H1 (cell line): ENCODE measurements around the gene RHBDL2. TPM values are rescaled to one million over a fixed set of nuclear protein-coding genes. Genes with fewer than 3 reads are reported as not detected.

Experiments
- CTCF ChIA-PET: fragments of 300-600 bp; sonication (Branson Sonifier 250); formaldehyde crosslinking; loops from one replicate; lab custom pipeline; 2021; ENCODE audit not compliant: partially characterized antibody; lab: Charles Lee
- POLR2A ChIA-PET: fragments of 300-600 bp; sonication (Branson Sonifier 250); formaldehyde crosslinking; loops from one replicate; lab custom pipeline; 2021; ENCODE audit warnings: inconsistent platforms; ENCODE audit not compliant: partially characterized antibody; lab: Charles Lee
- DNase-seq, 2 experiments: peaks; one replicate each; pipeline versions ENCODE4 v3.0.0 to v3.0.0-alpha.2; 2010 to 2022; ENCODE audit warnings: low spot score in 2 of 2, low read depth in 1 of 2, mixed read lengths in 1 of 2
- FAIRE-seq: peaks from 2 replicates; lab custom pipeline; 2011; peaks lifted over from hg19 to GRCh38; lab: Jason Lieb, UNC
- H2AFZ ChIP-seq: 2 replicates; pipeline ENCODE4 v1.8.1; 2012; ENCODE audit warnings: low read length, inconsistent platforms
- H2AK5ac ChIP-seq: 2 replicates; pipeline ENCODE4 v1.6.1; 2013; ENCODE audit warnings: low read depth, low read length
- H2BK120ac ChIP-seq: replicated peaks from 2 replicates; pipeline ENCODE3; 2013; ENCODE audit warnings: low read depth, low read length, inconsistent platforms
- H2BK12ac ChIP-seq: 2 replicates; pipeline ENCODE4 v1.6.1; 2013; ENCODE audit warnings: low read depth, low read length
- H2BK15ac ChIP-seq: 2 replicates; pipeline ENCODE4 v1.6.1; 2013; ENCODE audit warnings: low read length
- H2BK20ac ChIP-seq: 2 replicates; pipeline ENCODE4 v1.6.1; 2013; ENCODE audit warnings: low read length
- H2BK5ac ChIP-seq: 2 replicates; pipeline ENCODE4 v1.6.1; 2013; ENCODE audit warnings: low read depth, low read length
- H3K14ac ChIP-seq: 2 replicates; pipeline ENCODE4 v1.6.1; 2013; ENCODE audit warnings: inconsistent platforms; ENCODE audit not compliant: insufficient read length
- H3K18ac ChIP-seq: 2 replicates; pipeline ENCODE4 v1.6.1; 2013; ENCODE audit warnings: low read length; ENCODE audit errors: extremely low read depth
- H3K23ac ChIP-seq: 2 replicates; pipeline ENCODE4 v1.6.1; 2013; ENCODE audit warnings: inconsistent platforms; ENCODE audit not compliant: insufficient read length
- H3K23me2 ChIP-seq: 2 replicates; pipeline ENCODE4 v1.6.1; 2013; ENCODE audit warnings: low read depth, low read length
- H3K27ac ChIP-seq: 2 replicates; pipeline ENCODE4 v1.6.1; 2011; ENCODE audit warnings: low read depth, low read length, inconsistent platforms
- H3K27me3 ChIP-seq, 4 experiments: replicated peaks in 1 of 4; 1 replicate in 1 of 4; 2 replicates in 3 of 4; pipeline versions ENCODE4 v1.6.1 to v1.8.1; 2011 to 2013; ENCODE audit warnings: low read length in 3 of 4, mild to moderate bottlenecking in 3 of 4, inconsistent platforms in 2 of 4, mixed read lengths in 2 of 4, moderate library complexity in 1 of 4; ENCODE audit not compliant: control insufficient read depth in 3 of 4, insufficient read depth in 3 of 4; ENCODE audit errors: extremely low read depth in 1 of 4
- H3K36me3 ChIP-seq, 4 experiments: 2 replicates each; pipeline versions ENCODE4 v1.6.1 to v1.8.1; 2011 to 2013; ENCODE audit warnings: mild to moderate bottlenecking in 4 of 4, low read length in 3 of 4, moderate library complexity in 2 of 4, control low read depth in 1 of 4, inconsistent platforms in 1 of 4; ENCODE audit not compliant: insufficient read depth in 4 of 4, control insufficient read depth in 2 of 4
- H3K4ac ChIP-seq: replicated peaks from 2 replicates; pipeline ENCODE3; 2013; ENCODE audit warnings: low read length, low read depth, mixed read lengths, inconsistent platforms; ENCODE audit not compliant: insufficient read length
- H3K4me1 ChIP-seq, 4 experiments: replicated peaks in 1 of 4; 1 replicate in 1 of 4; 2 replicates in 3 of 4; pipeline versions ENCODE4 v1.6.1 to v1.8.1; 2011 to 2013; ENCODE audit warnings: low read length in 3 of 4, inconsistent platforms in 2 of 4, mixed read lengths in 1 of 4; ENCODE audit not compliant: insufficient read depth in 4 of 4, control insufficient read depth in 3 of 4
- H3K4me2 ChIP-seq, 2 experiments: 2 replicates each; pipeline versions ENCODE4 v1.6.1 to v1.8.1; 2011 to 2013; ENCODE audit warnings: low read depth in 2 of 2, low read length in 2 of 2, control low read depth in 1 of 2, inconsistent platforms in 1 of 2, mild to moderate bottlenecking in 1 of 2; ENCODE audit not compliant: insufficient read depth in 1 of 2
- H3K4me3 ChIP-seq, 4 experiments: fragments of 200-600, 300-600 bp in 1 of 4; sonication (generic), shearing (Covaris generic), sonication (Bioruptor Twin) in 1 of 4; 2 replicates each; pipeline versions ENCODE4 v1.5.1 to v1.8.1; 2011 to 2016; ENCODE audit warnings: low read length in 4 of 4, low read depth in 3 of 4, control low read depth in 2 of 4, inconsistent platforms in 2 of 4, mild to moderate bottlenecking in 2 of 4, mixed read lengths in 1 of 4, moderate library complexity in 1 of 4; ENCODE audit not compliant: insufficient read depth in 2 of 4; ENCODE audit errors: extremely low read depth in 1 of 4
- H3K56ac ChIP-seq: replicated peaks from 2 replicates; pipeline ENCODE3; 2013; ENCODE audit warnings: low read depth, mild to moderate bottlenecking, mixed read lengths, low read length, inconsistent platforms; ENCODE audit not compliant: insufficient read length
- H3K79me1 ChIP-seq: 2 replicates; pipeline ENCODE4 v1.6.1; 2013; ENCODE audit warnings: low read depth, low read length, control low read depth
- H3K79me2 ChIP-seq, 2 experiments: 2 replicates each; pipeline versions ENCODE4 v1.6.1 to v1.8.1; 2012 to 2013; ENCODE audit warnings: low read length in 2 of 2, mild to moderate bottlenecking in 2 of 2, inconsistent platforms in 1 of 2; ENCODE audit not compliant: insufficient read depth in 2 of 2, control insufficient read depth in 1 of 2
- H3K9ac ChIP-seq, 4 experiments: replicated peaks in 1 of 4; 1 replicate in 1 of 4; 2 replicates in 3 of 4; pipeline versions ENCODE4 v1.6.1 to v1.8.1; 2011 to 2013; ENCODE audit warnings: low read depth in 3 of 4, low read length in 3 of 4, control low read depth in 2 of 4, mild to moderate bottlenecking in 2 of 4, moderate library complexity in 2 of 4, inconsistent platforms in 1 of 4; ENCODE audit errors: extremely low read depth in 1 of 4
- H3K9me3 ChIP-seq, 2 experiments: 2 replicates each; pipeline versions ENCODE4 v1.6.1 to v1.8.1; 2012 to 2013; ENCODE audit warnings: mild to moderate bottlenecking in 2 of 2, moderate library complexity in 2 of 2, control low read depth in 1 of 2, inconsistent platforms in 1 of 2, low read depth in 1 of 2, low read length in 1 of 2, mixed read lengths in 1 of 2; ENCODE audit not compliant: insufficient read depth in 2 of 2
- H4K20me1 ChIP-seq, 2 experiments: replicated peaks in 1 of 2; 2 replicates each; pipeline versions ENCODE3 to v1.8.1; 2011 to 2013; ENCODE audit warnings: inconsistent platforms in 2 of 2, low read length in 2 of 2, mild to moderate bottlenecking in 1 of 2; ENCODE audit not compliant: insufficient read depth in 2 of 2, control insufficient read depth in 1 of 2
- H4K5ac ChIP-seq: 2 replicates; pipeline ENCODE4 v1.6.1; 2013; ENCODE audit warnings: low read length, low read depth, mixed read lengths, inconsistent platforms; ENCODE audit not compliant: insufficient read length
- H4K8ac ChIP-seq: 2 replicates; pipeline ENCODE4 v1.8.0; 2013; ENCODE audit warnings: mild to moderate bottlenecking, moderate library complexity, low read length, inconsistent platforms; ENCODE audit not compliant: insufficient read depth; ENCODE audit errors: extremely low read depth
- H4K91ac ChIP-seq: replicated peaks from 2 replicates; pipeline ENCODE3; 2013; ENCODE audit warnings: low read length, mixed read lengths, inconsistent platforms; ENCODE audit not compliant: insufficient read length
- CBX8 ChIP-seq: fragments of 300-800, 300-1000 bp; sonication (generic); IDR thresholded peaks from 2 replicates; pipeline ENCODE4 v1.7.1; 2016; ENCODE audit warnings: low read depth, low read length, borderline replicate concordance
- CEBPB ChIP-seq: IDR thresholded peaks from 2 replicates; pipeline ENCODE4 v1.6.1; 2012; ENCODE audit warnings: low read depth, low read length
- EGR1 ChIP-seq: IDR thresholded peaks from 2 replicates; pipeline ENCODE4 v1.6.1; 2011; ENCODE audit warnings: low read depth, low read length, borderline replicate concordance
- GABPA ChIP-seq: IDR thresholded peaks from 2 replicates; pipeline ENCODE4 v1.6.1; 2011; ENCODE audit warnings: mild to moderate bottlenecking, low read length, moderate library complexity, borderline replicate concordance; ENCODE audit not compliant: insufficient read depth
- NANOG ChIP-seq: IDR thresholded peaks from 2 replicates; pipeline ENCODE4 v1.6.1; 2011; ENCODE audit warnings: low read length, low read depth, mild to moderate bottlenecking, inconsistent platforms; ENCODE audit not compliant: insufficient read depth, poor library complexity, severe bottlenecking
- SRF ChIP-seq: IDR thresholded peaks from 2 replicates; pipeline ENCODE4 v1.6.1; 2011; ENCODE audit warnings: mild to moderate bottlenecking, low read depth, low read length, moderate library complexity
- WGBS, 2 experiments: shearing (Covaris generic) in 1 of 2; methylation state at CpG; one replicate each; pipeline versions ENCODE4 v1.1.6 to v1.1.7; 2013 to 2015; ENCODE audit warnings: low lambda C conversion rate in 2 of 2, mixed read lengths in 2 of 2, inconsistent platforms in 1 of 2, low coverage in 1 of 2, missing lambda C conversion rate in 1 of 2; ENCODE audit not compliant: insufficient replicate concordance in 2 of 2, insufficient coverage in 1 of 2, insufficient read length in 1 of 2; ENCODE audit errors: extremely low coverage in 1 of 2, missing lambda C conversion rate in 1 of 2; 5-methylcytosine and 5-hydroxymethylcytosine counted together
- polyA plus RNA-seq, 7 experiments: library from polyadenylated mRNA; depleted of rRNA in 3 of 7; stranded (reverse) in 5 of 7; unstranded in 2 of 7; fragments of >200 nt in 5 of 7; fragments of 200-250 nt in 2 of 7; gene quantifications; 1 replicate in 5 of 7; 2 replicates in 1 of 7; 4 replicates in 1 of 7; pipeline versions ENCODE4 v1.2.1 to v1.2.3, GENCODE V29; 2011 to 2013; ENCODE audit warnings: missing spikeins in 2 of 7, mixed read lengths in 2 of 7
- total RNA-seq: library from RNA; stranded (reverse); fragmentation: NEBNext Ultra II Directional; extraction: Animal tissue kit (Norgen Biotek cat#: 25700); gene quantifications from 2 replicates; pipeline ENCODE4 v1.2.1, GENCODE V29; 2021

Gene RHBDL2
- total and polyA plus RNA-seq, 2 of the 8 experiments (the other 6 are each of a cell fraction or from before 2014, with no cell fraction given): 0.42 to 0.84 TPM

DNA sequence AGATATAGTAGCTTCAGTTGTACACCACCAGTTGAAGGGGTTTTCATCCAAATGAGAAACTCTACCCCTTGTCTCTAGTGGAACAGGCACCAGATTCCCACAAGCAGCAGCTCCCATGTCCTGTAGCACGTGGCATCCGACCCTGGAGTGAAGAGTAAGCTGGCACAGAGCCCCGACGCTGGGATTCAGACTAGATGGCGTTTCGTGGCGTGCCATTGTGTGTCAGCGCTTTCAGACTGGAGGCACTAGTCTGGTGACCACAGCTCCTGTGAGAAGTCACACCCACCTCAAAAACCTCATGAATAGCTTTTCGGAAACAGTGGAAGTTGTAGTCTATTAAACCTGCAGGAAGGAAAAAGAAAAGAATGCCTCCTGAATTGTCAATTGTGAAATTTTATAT, 102.3 kb downstream of the RHBDL2 start:
- H3K79me1 ChIP-seq: no peaks in the 10 kb centered on the region
- DNase-seq (no peak), FAIRE-seq (no peak)
- no peak overlapping the region for H2BK12ac ChIP-seq
- H3K36me3 ChIP-seq: peaks cover 0 to 30% (median 10%) of the 10 kb centered on the region in 4 experiments; a peak in 4 of 8 replicates
- H2AK5ac ChIP-seq: no peak overlapping the region
- H3K23me2 ChIP-seq: no peaks in the 10 kb centered on the region
- no peak overlapping the region for H3K4me3 ChIP-seq
- 95% methylated on average over 9 of the region's 9 CpGs; no CpG with 5 or more reads in 1 of the 2 experiments for WGBS, 2 experiments
- no peak overlapping the region for H3K9ac ChIP-seq
- H2AFZ ChIP-seq: no peak overlapping the region
- H3K23ac ChIP-seq: no peak overlapping the region
- H4K5ac ChIP-seq: no peak overlapping the region
- no peak overlapping the region for H2BK120ac ChIP-seq
- H3K56ac ChIP-seq: no peak overlapping the region
- H3K27ac ChIP-seq: no peak overlapping the region
- H4K8ac ChIP-seq: no peak overlapping the region
- CTCF ChIA-PET: interaction anchor here (0.6 kb wide), 1 partner anchor 36 kb away, joined by 3 read pairs; no protein-coding TSS in a partner anchor
- TF ChIP-seq SRF (no peak), EGR1 (no peak), GABPA (no peak), CBX8 (no peak), CEBPB (no peak), NANOG (no peak)
- no peak overlapping the region for H3K14ac ChIP-seq
- no peak overlapping the region for H2BK20ac ChIP-seq
- H4K91ac ChIP-seq: no peak overlapping the region
- H3K4ac ChIP-seq: no peak overlapping the region
- H3K4me1 ChIP-seq: peaks cover 0 to 2% (median 0%) of the 10 kb centered on the region in 4 experiments; a peak in 2 of 7 replicates
- H3K79me2 ChIP-seq: no peaks in the 10 kb centered on the region
- no peaks in the 10 kb centered on the region for H3K27me3 ChIP-seq
- no peak overlapping the region for H2BK15ac ChIP-seq
- H4K20me1 ChIP-seq: no peaks in the 10 kb centered on the region
- POLR2A ChIA-PET: interaction anchor here (0.6 to 1.2 kb wide), 2 partner anchors 40 to 171 kb away, joined by 3 to 6 read pairs; no protein-coding TSS in a partner anchor
- H3K9me3 ChIP-seq: no peaks in the 10 kb centered on the region
- no peak overlapping the region for H2BK5ac ChIP-seq
- H3K18ac ChIP-seq: no peak overlapping the region
- H3K4me2 ChIP-seq: no peak overlapping the region
